ENCODE data around the gene CCDC9. TPM values are rescaled to one million over a fixed set of nuclear protein-coding genes. Genes with fewer than 3 reads are reported as not detected.
A peak's percentile ranks its signal among the peaks of the same experiment; 100 is the strongest.

CCDC9 gene
- total RNA-seq, 1 donor from 2014 or later = 16.3 TPM

DNA sequence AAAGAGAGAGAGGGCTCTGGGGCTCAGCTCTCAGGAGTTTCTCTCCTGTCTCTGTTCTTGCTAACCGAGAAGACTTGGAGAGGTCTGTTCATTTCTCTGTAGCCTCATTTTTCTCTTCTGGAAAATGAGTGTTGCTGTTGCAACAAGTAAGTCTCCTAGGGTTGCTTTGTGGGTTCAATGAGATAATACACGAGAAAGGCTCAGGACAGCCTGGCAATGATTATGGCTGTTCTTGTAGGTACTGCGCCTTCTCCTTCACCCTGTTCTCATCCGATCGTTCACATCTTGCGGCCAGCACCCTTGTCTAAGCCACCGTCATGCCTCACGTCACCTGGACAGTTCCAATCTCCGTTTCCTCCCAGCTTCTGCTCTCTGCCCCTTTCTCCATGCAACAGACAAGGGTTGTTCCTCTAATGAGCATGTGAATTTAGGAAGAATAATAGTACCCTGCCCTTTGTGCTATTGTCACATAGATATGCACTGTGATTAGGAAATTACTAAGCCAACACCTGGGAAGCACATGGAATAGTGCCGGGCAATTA, 57.5 kb downstream of the CCDC9 start:
- intact Hi-C loops (cut with DNase I) = no loop called here
- DNase-seq (no peak), ATAC-seq (ENCODE audit: poor library complexity) (no peak)

DNA sequence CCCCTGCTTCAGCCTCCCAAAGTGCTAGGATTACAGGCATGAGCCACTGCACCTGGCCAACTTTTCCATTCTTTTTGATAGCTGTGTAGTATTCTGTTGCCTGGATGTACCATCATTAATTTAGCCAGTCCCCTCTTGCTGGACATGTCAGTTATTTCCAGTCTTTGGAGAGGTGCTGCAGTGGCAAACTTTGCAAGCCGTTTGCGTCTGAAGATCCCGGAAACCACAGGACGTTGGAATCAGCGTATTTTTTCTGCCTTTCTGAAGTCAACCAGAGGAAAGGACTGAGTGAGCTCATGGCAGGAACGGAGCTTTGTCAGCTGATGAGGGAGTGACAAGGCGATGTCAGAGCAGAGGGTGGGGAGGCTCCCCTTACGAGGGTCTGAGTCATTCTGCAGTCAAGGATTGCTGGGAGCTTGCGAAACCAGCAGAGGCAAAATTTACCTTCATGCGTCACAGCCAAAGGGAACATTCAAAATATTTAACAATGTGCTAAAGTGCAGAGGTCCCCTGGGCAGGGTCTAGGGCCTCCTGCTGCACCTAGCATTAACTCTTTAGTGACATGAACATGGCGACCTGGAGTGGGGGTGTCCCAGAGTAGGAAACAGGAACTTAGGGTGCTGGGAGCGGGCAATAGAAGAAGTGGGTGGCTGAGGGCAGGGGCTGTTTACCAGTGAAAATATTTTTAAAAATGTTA, 58.9 kb downstream of the CCDC9 start:
- ATAC-seq (ENCODE audit: poor library complexity) = peak; percentile 88
- peak; percentile 62 for DNase-seq
- intact Hi-C loops (cut with DNase I) = no loop called here

DNA sequence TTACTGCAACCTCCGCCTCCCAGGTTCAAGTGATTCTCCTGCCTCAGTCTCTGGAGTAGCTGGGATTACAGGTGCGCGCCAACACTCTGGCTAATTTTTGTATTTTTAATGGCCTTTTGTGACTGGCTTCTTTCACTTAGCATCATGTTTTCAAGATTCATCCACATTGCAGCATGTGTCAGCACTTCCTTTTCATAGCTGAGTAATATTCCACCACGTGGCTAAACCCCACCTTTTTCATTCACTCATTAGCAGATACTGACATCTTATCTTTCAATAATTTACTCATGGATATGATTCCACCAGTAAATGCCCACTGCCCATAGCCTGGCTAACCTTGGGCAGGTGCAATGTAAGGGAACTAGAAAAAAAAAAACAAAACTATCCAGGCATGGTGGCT, 60.2 kb downstream of the CCDC9 start:
- no peak for ATAC-seq (ENCODE audit: poor library complexity)
- intact Hi-C loops (cut with DNase I) = no loop called here

DNA sequence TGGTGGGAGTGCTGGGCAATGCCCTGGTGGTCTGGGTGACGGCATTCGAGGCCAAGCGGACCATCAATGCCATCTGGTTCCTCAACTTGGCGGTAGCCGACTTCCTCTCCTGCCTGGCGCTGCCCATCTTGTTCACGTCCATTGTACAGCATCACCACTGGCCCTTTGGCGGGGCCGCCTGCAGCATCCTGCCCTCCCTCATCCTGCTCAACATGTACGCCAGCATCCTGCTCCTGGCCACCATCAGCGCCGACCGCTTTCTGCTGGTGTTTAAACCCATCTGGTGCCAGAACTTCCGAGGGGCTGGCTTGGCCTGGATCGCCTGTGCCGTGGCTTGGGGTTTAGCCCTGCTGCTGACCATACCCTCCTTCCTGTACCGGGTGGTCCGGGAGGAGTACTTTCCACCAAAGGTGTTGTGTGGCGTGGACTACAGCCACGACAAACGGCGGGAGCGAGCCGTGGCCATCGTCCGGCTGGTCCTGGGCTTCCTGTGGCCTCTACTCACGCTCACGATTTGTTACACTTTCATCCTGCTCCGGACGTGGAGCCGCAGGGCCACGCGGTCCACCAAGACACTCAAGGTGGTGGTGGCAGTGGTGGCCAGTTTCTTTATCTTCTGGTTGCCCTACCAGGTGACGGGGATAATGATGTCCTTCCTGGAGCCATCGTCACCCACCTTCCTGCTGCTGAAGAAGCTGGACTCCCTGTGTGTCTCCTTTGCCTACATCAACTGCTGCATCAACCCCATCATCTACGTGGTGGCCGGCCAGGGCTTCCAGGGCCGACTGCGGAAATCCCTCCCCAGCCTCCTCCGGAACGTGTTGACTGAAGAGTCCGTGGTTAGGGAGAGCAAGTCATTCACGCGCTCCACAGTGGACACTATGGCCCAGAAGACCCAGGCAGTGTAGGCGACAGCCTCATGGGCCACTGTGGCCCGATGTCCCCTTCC, 63.9 kb downstream of the CCDC9 start:
- no peak for ATAC-seq (ENCODE audit: poor library complexity)
- intact Hi-C loops (cut with DNase I) = no loop called here
- DNase-seq = no peak

More for the DNA sequence above, 60.2 kb downstream of the CCDC9 start:
- DNase-seq = no peak

Small RNA genes within 50 kb of the gene (microRNA-seq; reads per million reads assigned to microRNA genes)
- not detected for gene MIR3190
- gene MIR3191 = not detected

Other genes starting within 250 kb of the CCDC9 start
- not detected for gene NPAS1, start 236.7 kb upstream of the CCDC9 start, total RNA-seq
- 34.9 TPM for gene TMEM160, start 207.9 kb upstream of the CCDC9 start, total RNA-seq
- gene ZC3H4, start 142.7 kb upstream of the CCDC9 start, total RNA-seq = 20.6 TPM
- gene SAE1, start 125.7 kb upstream of the CCDC9 start, total RNA-seq = 42.2 TPM
- 3.8 TPM for gene BBC3, start 25.3 kb upstream of the CCDC9 start, total RNA-seq
- 10.4 TPM for gene INAFM1, start 18.4 kb downstream of the CCDC9 start, total RNA-seq
- 3.4 TPM for gene C5AR1, start 53.3 kb downstream of the CCDC9 start, total RNA-seq
- gene C5AR2, start 75.7 kb downstream of the CCDC9 start, total RNA-seq = 0.78 TPM
- gene DHX34, start 92.8 kb downstream of the CCDC9 start, total RNA-seq = 6.4 TPM
- 3.1 TPM for gene MEIS3, start 163.0 kb downstream of the CCDC9 start, total RNA-seq
- 0.11 TPM for gene SLC8A2, start 215.4 kb downstream of the CCDC9 start, total RNA-seq
- 8.4 TPM for gene KPTN, start 227.7 kb downstream of the CCDC9 start, total RNA-seq

Measured in Right ventricle myocardium superior (tissue), 1 donor.